ENCODE results near the gene FAM20C.
"Not testable (repeated sequence)": the region's sequence is repeated elsewhere in the genome, so short reads cannot be mapped to it uniquely, and the experiment has no call there.

The FAM20C gene

DNA sequence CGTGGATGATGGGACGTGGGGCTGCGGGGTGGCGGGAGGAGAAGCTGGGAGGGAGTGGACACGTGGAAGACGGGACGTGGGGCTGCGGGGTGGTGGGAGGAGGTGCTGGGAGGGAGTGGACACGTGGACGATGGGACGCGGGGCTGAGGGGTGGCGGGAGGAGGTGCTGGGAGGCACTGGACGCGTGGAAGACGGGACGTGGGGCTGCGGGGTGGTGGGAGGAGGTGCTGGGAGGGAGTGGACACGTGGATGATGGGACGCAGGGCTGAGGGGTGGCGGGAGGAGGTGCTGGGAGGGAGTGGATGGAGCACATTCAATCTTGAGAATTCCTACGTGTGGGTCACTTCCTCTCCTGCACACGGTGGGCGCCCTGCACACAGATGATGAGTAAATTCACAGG is 104.8 kb downstream of the FAM20C start:
- DNase-seq, result not testable (repeated sequence)

DNA sequence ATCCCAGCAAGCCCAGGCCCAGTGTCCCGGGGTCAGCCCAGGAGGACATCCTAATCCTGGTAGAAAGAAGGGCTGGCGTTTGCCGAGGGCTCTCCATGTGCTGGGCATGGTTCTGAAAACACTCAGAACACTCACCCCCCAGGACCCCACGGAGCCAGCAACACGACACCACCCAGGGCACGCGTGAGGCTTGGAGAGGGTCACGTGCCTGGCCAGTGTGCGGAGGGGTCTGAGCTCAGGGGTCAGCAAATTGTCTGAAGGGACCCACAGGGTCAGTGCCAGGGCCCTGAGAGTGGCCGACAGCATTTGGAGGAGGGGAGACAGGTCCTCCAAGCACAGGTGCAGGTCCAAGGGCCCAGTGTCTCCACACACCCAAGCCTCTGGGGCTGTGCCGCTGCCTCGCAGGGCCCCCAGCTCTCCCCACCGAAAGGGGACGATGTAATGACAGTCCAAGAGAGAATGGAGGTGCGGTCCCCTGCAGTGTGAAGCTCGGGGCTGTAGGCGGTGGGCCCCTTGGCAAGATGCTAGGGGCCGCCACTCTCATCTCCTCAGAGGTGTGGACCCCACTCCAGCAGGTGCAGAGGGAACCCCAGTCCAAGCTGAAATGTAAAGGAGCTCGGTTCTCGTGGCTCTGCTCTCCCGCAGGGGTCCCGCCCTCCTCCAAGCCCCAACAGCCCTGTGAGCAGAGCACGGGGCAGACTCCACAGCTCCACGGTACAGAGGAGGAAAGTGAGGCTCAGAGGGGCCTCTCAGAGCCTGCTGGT is 105.4 kb downstream of the FAM20C start:
- DNase-seq, result no peak

DNA sequence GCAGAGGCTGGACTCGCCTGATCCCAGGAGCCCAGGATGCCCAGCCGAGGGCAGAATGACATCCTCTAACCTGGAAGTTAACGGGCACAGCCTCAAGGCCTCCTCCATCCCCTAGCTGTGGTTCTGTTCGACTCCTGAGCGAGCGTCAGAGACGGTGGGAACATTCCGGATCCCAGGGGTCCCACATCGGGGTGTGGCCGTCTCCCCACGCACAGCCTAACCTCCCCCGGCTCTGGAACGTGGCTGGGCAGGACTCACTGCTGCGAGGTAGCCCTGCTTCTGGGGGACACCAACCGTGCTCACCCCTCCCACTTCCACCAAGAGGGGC is 106.0 kb downstream of the FAM20C start:
- no peak for DNase-seq

DNA sequence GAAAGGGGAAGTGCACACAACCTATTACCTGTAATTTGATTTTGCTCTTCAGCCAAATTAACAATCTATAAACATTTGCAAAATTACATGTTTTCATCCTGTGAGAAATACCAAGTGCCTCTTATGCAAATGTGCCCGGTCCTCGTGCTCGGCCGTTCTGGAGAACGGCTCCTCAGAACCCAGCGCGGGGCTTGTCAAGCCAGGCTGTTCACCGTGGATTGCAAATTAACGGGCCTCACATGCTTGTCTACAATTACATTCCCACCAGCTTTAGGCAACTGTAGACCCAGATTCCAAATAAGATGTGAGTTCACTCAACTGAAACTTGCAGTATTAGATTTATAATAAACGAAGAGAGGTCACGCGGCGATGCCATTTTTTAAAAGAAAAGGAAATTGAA is 106.4 kb downstream of the FAM20C start:
- no peak for DNase-seq

DNA sequence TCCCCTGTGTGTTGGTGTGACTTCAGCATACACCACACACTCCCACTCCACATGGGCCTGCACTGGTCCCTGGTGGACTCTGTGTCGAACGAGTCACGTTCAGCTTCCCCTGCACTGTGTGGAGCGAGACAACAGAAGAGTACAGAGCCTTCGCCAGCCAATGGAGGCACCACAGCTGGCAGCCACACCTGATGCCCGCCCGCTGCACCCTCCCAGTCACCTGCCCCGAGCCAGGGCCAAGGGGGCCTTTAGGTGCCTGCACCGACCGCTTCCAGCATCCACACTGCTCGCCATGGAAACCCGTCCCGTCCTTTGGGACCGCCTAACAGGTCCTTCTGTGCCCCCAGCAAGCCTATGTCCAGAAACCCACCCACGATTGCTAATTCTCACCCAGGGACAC is 106.8 kb downstream of the FAM20C start:
- DNase-seq, result no peak

DNA sequence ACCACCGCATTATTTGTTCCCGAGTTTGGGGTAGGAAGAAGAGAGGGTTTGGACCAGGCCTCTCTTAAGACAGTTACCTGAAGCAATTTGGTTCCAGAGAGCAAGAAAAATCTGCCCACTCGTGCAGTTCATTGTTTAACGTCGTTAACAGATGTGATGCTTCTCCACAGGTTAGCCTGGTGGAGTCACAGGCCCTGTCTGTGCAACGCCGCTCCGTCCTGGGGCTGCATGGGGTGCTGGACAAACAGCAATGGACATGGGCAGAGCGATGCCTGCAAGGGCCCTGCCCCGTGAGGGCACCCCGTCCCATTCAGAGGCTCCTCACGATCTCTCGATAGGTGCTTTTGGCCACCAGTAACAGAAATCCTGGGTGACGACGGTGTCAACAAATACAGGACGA is 107.3 kb downstream of the FAM20C start:
- no peak for DNase-seq

DNA sequence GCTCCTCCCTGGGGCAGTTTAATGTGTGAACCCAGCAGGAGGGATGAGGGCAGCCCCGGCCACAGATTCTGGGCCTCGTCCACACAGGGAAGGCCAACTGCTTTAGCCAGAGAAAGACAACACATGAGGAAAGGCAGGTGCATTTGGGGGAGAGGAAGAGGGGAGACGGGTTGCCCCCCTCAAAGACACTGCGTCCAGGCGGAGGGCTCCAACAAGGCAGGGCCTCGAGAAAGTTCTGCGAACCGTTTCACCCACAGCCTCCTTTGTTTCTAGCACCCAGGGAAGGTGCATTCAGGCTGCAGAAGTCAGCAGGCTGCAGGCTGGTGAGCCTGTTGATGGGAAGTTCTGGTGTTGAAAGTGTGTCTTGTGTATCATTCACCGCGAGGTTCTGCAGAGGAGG is 107.7 kb downstream of the FAM20C start:
- no peak for DNase-seq

DNA sequence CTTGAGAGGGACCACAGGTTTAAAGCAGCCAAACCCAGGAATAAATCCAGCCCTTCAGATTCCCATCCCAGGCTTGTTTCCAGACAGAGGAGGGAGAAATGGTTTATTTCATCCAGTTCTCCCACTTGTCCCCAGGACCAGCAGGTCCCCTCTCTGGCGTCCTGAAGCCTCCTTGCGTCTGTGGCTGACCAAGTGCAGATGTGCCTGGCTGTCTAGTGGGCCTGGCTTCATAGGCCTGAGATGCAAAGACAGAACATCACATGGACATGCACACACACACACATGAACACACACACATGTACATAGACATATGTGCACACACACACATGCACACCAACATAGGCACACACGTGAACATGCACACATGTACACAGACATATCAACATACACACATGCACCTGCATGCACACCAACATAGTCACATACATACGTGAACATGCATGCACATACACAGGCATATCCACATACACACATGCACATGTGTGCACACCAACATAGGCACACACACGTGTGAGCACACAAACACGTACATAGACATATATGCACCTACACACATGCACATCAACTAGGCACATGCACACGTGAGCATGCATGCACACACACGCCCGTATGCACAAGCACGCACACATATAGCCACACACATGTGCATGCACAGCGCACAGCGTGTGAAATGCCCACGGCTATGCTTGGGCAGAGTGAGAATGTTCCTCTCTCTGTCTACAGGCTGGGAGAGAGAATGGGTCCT is 108.3 kb downstream of the FAM20C start:
- DNase-seq, result no peak

DNA sequence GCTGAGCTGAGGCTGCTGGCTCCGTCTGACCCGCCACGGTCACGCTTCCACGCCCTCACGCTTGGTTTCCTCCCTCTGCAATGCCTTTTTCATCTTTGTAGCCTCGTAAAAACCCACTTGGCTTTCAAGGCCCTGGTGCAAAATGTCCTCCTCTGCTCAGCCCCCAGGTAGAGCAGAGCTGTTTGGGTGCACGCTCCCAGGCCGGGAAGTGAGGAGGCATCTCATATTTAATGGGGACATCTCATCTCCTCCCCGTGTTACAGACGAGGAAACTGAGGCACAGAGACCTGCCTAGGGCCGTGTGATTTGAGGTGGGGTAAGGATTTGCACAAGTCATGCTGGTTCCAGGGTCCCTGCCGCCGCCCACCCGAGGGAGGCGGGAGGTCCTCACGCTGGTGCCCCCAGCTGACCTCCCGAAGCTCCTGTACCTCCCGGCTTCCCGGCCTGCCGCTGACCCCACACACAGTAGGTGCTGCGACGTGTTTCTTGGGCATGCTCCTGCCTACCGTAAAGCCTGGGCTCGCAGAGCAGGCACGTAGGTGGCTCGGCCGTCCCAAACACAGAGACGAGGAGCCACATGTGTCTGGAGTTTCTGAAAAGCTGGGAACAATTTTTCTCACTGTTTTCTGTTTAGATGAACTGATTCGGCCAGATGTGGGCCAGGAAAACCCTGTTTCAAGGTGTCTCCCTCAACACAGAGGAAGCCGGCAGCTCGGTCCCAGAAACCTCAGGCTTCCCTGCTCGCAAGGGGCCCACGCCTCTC is 109.1 kb downstream of the FAM20C start:
- no peak for DNase-seq

DNA sequence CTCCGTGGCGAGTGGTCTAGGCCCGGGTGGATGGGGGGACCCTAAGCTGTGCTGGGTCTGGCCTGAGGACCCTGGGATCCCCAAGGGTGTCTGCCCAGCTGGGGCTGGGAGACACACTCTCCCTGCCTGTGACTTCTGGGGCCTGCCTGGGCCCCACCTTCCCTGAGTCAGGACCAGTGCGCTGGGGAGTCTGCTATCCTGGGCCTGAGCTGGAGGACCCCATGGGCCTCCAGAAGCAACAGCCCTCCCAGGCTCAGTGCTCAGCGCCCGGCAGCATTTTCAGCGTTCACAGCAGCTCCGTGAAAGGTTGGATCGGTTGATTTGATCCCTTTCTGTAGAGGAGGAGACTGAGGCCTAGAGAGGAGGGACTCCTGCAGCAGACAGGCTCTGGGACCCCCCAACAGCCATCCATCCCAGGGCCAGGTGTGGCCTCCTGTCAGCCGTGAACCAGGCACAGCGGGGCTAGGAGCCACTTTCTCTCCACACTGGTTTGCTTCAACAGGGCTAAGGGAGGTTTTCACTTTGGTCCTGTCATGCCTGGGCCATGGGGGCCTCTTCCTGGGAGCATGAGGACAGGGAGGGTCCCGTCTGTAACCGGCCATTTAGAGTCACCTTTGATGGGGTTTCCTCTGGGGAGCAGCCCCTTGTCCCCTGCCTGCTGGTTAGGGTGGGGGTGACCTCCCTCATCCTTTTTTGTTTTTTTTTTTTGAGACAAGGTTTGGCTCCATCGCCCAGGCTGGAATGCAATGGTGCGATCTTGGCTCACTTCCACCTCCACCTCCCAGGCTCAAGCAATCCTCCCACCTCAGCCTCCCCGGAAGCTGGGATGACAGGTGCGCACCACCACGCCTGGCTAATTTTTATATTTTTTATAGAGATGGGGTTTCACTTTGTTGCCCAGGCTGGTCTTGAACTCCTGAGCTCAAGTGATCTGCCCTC is 110.0 kb downstream of the FAM20C start:
- no peak for DNase-seq

DNA sequence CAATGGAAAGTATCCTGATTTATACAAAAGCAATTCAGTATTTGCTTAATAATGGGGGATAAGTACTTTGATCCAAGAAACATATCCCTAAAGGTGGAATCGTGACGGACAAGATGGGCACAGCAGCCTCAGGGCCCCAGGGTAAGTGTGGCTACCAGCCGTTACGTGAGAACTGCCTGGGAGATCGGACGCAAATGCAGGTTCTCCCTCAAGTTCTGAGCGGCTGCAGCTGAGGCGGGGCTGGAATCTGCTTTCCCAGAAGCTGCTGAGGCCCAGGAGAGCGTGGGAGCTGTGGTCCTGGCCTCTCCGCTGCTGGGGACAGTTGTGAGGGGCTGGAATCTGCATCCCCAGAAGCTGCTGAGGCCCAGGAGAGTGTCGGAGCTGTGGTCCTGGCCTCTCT is 111.1 kb downstream of the FAM20C start:
- DNase-seq, result no peak

DNA sequence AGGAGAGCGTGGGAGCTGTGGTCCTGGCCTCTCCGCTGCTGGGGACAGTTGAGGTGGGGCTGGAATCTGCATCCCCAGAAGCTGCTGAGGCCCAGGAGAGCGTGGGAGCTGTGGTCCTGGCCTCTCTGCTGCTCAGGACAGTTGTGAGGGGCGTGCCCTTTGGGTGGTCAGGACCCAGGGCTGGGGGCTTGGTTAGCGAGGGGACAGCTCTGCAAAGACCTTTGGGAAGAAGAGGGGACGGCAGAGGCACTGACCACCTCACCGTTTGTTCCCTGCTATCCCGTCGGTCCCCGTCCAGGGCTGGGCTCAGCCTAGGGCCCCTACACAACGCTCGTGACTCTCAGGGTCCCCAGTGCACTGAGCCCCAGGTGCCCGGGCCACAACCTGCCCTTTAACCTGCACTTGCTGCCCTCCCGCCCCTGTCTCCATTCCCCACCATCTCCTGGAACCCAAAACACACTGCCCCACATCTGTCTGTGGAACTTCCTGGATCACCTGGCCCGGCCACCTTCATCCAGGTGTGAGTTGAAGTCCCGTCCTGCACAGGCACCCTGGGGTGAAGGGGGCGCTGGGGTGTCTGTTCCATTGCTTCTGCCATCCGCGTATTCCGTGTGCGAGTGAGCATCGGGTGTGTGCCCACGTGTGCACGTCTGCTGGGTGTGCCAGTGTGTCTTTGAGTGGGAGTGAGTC is 111.7 kb downstream of the FAM20C start:
- no peak for DNase-seq

DNA sequence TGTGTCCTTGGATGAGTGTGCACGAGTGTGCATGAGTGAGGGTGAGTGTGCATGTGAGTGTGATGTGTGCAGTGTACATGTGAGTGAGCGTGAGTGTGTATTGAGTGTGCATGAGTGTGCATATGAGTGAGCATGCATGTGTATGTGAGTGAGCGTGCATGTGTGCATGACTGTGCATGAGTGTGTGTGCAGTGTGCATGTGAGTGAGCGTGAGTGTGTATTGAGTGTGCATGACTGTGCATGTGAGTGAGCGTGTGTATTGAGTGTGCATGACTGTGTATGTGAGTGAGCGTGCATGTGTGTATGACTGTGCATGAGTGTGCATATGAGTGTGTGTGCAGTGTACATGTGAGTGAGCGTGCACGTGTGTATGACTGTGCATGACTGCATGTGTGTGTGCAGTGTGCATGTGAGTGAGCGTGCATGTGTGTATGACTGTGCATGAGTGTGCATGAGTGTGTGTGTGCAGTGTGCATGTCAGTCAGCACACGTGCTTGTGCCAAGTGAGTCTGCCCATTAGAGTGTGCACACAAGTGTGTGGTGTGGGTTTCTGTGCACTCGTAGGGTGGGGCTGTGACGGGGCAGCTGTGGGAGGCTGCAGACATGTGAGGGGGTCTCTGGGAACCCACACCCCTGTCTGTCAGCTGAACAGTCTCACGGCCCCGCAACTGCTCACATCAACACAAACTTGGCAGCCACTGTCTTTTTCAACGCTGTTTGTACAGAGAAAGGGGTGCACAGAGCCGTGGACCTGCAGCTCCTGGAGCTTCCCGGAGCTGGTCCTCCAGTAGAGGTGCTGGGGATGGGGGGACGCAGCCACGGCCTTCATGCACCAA is 112.4 kb downstream of the FAM20C start:
- DNase-seq, result no peak

DNA sequence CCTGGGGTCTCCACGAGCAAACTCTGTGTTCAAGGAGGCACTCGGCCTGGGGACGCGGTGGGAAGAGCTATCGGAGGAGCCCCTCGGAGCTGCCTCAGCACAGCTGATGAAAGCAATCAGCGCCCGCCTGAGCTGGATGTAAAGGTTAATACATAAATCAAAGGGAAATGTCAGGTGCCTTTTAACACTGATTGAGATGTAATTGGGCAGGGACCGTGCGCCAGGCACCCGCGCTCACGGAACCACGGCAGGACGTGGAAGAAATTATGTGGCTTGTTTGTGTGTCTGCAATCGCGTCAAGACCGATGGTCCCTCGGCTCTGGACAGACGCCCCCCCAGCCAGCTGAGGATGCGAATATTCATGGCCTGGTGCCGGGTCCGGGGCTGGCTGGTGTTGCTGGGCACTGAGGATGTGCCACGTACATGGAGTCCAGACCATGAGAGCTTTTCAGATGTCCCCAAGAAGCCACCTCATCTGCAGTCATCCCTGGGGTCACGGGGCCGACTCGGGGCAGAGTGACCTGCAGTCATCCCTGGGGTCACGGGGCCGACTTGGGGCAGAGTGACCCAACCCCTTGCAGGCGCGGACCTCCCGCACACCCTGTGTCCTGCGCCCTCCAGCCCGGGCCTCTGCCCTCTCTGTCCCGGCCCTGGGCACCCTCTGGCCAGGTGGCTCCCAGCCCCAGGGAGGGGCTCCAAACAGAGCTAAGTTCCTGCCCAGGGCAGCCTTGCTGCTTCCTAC is 113.2 kb downstream of the FAM20C start:
- no peak for DNase-seq

DNA sequence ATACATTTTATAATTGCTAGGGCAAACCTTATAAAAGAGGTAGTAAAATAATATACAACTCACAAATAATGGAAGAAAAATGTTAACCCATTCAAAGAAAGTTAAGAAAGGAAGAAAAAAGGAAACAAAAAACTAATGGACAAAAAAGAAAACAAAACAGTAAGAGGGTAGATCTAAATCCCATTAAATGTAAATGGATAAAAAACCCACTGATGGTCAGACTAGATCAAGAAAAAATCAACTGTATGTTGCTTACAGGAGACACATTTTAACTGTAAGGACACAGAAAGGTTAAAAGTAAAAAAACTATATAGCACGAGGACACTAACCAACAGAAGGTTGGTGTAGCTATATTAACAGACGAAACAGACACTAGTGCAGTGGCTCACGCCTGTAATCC is 115.6 kb downstream of the FAM20C start:
- no peak for DNase-seq

DNA sequence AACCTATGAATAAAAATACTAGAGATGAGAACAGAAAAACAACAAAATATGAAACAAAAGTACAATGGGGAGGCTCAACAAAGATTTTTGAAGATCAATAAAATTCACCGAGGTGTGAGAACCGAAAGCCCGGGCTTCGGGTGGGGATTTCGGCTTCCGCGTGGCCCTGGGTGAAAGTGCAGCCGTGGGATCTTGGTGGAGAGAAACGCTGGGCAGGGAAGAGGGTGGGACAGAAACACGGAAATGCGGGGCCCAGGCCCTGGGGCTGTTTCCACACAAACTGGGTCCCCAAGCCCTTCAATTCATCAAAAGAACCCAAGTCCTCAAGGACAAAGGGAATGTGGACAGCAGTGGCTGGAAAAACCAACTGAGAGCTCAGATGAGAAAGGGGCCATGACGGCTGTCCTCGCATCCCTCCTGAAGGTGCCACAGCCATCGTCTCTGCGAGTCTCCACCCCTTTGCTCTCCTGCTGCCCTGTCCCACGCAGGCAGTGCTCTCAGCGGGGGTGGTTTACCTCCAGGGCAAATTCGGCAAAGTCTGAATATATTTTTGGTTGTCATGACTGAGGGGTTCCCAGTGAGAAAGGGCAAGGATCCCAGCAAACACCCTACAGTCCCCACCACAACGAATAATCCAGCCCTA is 117.3 kb downstream of the FAM20C start:
- no peak for DNase-seq

Data from NCI-H446 treated with DMSO at 0.1 percent for 48 hours (cell line).